Stomach smooth muscle (tissue), 2 donors: ENCODE measurements around the gene EGF.
"Not testable (repeated sequence)": the region's sequence is repeated elsewhere in the genome, so short reads cannot be mapped to it uniquely, and the experiment has no call there.

ENCODE experiments used
- H3K27ac ChIP-seq: one replicate; pipeline ENCODE4 v1.7.0; 2013; ENCODE audit warnings: mild to moderate bottlenecking, low read length, inconsistent platforms
- H3K27me3 ChIP-seq, 2 donors: one replicate each; pipeline ENCODE4 v1.7.0; 2013; ENCODE audit warnings: low read length in 2 of 2; ENCODE audit not compliant: insufficient read depth in 2 of 2, control insufficient read depth in 1 of 2
- H3K36me3 ChIP-seq, 2 donors: one replicate each; pipeline ENCODE4 v1.7.0; 2013; ENCODE audit warnings: low read length in 2 of 2; ENCODE audit not compliant: control insufficient read depth in 2 of 2, insufficient read depth in 2 of 2
- H3K4me1 ChIP-seq: one replicate; pipeline ENCODE4 v1.7.0; 2013; ENCODE audit warnings: low read length; ENCODE audit not compliant: control insufficient read depth, insufficient read depth
- H3K4me3 ChIP-seq, 2 donors: one replicate each; pipeline ENCODE4 v1.7.0; 2013; ENCODE audit warnings: low read length in 2 of 2
- H3K9ac ChIP-seq, 2 donors: one replicate each; pipeline ENCODE4 v1.7.0; 2013; ENCODE audit warnings: low read length in 2 of 2, mild to moderate bottlenecking in 1 of 2
- H3K9me3 ChIP-seq, 2 donors: one replicate each; pipeline ENCODE4 v1.7.0; 2013; ENCODE audit warnings: low read length in 2 of 2; ENCODE audit not compliant: control insufficient read depth in 2 of 2
- donor health status: healthy.
- donor health status: Pancreatic carcinoma.

Gene EGF

DNA sequence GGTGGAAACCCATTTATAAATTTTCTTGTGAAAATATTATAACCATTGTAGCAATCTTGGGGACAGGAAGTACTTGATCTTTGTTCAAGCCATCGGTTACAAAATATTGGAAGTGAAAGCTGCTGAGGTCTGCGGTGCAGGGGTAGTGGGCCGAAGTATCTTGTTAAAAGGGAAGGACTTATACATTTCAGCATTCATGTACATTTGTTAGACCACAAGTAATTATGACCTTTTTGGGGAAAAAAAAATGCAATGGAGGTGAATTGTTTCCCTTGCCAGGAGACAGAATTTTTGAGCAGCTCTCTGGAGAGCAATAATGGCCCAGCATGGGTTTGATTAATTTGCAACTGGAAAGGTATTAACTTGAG, 121.3 kb downstream of the EGF start:
- H3K36me3 ChIP-seq, result no peaks in the 10 kb centered on the region
- no peak overlapping the region for H3K9ac ChIP-seq
- H3K9me3 ChIP-seq, result no peaks in the 10 kb centered on the region
- no peaks in the 10 kb centered on the region for H3K4me1 ChIP-seq
- peaks cover 0 to 2% of the 10 kb centered on the region in 2 donors for H3K27me3 ChIP-seq
- H3K4me3 ChIP-seq, result no peak overlapping the region
- H3K27ac ChIP-seq, result no peak overlapping the region

DNA sequence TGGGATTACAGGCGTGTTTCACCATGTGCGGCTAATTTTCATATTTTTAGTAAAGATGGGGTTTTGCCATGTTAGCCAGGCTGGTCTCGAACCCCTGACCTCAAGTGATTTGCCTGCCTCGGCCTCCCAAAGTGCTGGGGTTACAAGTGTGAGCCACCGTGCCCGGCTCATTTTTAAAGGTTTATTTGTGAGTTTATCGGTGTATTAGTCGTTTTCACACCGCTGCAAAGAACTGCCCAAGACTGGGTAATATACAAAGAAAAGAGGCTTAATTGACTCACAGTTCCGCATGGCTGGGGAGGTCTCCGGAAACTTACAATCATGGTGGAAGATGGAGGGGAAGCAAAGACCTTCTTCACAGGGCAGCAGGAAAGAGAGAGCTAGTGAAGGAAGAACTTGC, 126.5 kb downstream of the EGF start:
- H3K4me3 ChIP-seq, H3K9me3 ChIP-seq, H3K4me1 ChIP-seq, H3K36me3 ChIP-seq, H3K27me3 ChIP-seq, H3K27ac ChIP-seq, H3K9ac ChIP-seq: not testable (repeated sequence)

DNA sequence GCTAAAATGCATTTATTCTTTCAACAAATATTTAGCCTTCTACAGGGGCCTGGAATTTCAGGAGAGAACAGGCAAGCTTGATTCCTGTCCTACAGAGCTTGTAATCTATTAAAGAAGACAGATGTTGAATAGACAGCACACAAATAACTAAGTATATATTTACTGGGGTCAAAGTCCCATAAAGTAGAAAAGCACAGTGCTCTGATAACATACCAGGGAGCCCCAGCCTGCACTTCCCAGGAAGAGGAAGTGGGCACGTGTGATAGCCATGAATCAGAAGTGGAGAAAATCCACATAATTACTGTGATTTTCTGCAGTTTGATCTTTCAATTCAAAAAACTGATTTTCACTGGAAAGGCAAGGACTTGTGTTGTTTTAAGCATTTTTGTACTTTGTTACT, 129.1 kb downstream of the EGF start:
- Histone ChIP-seq H3K9ac (no peak overlapping the region), H3K36me3 (no peaks in the 10 kb centered on the region), H3K9me3 (no peaks in the 10 kb centered on the region), H3K27ac (no peak overlapping the region), H3K27me3 (peaks cover 0 to 2% of the 10 kb centered on the region in 2 donors), H3K4me3 (no peak overlapping the region), H3K4me1 (no peaks in the 10 kb centered on the region)

DNA sequence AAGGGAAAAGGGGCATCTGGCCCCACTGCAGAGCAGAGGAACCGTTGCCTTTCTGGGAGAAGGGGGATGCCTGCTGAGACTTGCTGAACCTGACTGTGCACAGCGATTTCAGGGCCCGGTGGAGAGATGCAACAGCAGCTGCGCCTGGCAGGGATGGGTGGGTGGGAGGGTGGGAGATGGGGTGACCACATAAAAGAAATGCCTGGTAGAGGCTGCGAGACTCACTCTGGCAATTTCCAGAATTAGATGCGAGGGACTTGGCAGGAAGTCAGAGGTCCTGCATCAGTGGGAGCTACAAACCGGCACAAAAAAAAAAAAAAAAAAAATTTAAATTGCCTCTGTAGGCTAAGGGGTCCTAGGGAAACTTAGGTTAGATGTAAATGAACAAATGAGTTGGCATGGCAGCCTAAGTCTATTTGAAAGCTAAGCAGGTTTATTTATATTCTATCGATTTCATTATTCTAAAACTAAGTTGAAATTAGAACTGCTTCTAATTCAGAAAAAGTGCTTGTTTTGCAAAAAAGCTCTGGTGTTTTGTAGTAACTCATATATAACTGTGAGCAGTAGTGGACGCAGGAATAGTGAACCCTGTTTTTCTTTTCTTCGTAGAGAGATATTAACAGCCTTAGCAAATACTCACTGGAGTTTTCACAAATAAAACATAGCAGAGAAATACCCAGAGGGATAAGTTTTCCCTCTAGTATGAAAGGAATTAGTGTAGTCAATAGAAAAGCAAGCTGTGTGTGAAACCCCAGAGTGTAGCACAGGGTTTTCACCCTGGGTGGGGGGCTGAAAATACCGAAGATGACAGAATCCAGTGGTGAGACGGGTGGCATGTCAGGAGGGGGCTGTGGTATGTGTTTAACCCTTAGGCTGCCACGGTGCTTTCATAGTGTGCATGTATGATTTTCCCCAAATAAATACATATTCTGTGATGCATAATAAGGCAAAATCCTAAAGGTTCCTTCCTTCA, 130.1 kb downstream of the EGF start:
- H3K4me3 ChIP-seq, result no peak overlapping the region
- no peaks in the 10 kb centered on the region for H3K9me3 ChIP-seq
- H3K27me3 ChIP-seq, result peaks cover 0 to 2% of the 10 kb centered on the region in 2 donors
- no peak overlapping the region for H3K27ac ChIP-seq
- H3K36me3 ChIP-seq, result no peaks in the 10 kb centered on the region
- H3K4me1 ChIP-seq, result no peaks in the 10 kb centered on the region
- H3K9ac ChIP-seq, result no peak overlapping the region

DNA sequence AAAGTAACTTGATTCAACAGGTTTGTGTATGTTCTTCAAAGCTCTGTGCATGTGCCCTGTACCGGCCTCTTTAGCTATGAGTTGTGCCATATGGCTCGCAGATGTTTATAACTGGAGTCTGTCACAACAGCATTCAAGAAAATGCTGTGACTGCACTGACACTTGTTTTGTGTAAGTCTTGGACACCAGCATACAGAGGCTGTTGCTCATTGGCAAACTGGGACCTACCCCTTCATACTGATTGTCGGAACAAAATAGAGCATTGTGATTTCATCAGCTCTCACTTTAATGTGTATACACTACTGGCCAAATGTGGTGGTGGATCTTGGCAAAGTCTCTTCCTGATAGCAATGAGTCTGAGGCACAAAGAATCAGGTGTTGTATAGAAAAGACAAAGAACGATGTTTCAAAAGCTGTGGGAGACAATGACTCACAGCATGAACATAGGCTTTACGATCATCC, 133.9 kb downstream of the EGF start:
- no peak overlapping the region for H3K9ac ChIP-seq
- H3K27ac ChIP-seq, result no peak overlapping the region
- H3K36me3 ChIP-seq, result no peaks in the 10 kb centered on the region
- no peaks in the 10 kb centered on the region for H3K4me1 ChIP-seq
- H3K4me3 ChIP-seq, result no peak overlapping the region
- H3K9me3 ChIP-seq, result no peaks in the 10 kb centered on the region
- H3K27me3 ChIP-seq, result peaks cover 0 to 2% of the 10 kb centered on the region in 2 donors

DNA sequence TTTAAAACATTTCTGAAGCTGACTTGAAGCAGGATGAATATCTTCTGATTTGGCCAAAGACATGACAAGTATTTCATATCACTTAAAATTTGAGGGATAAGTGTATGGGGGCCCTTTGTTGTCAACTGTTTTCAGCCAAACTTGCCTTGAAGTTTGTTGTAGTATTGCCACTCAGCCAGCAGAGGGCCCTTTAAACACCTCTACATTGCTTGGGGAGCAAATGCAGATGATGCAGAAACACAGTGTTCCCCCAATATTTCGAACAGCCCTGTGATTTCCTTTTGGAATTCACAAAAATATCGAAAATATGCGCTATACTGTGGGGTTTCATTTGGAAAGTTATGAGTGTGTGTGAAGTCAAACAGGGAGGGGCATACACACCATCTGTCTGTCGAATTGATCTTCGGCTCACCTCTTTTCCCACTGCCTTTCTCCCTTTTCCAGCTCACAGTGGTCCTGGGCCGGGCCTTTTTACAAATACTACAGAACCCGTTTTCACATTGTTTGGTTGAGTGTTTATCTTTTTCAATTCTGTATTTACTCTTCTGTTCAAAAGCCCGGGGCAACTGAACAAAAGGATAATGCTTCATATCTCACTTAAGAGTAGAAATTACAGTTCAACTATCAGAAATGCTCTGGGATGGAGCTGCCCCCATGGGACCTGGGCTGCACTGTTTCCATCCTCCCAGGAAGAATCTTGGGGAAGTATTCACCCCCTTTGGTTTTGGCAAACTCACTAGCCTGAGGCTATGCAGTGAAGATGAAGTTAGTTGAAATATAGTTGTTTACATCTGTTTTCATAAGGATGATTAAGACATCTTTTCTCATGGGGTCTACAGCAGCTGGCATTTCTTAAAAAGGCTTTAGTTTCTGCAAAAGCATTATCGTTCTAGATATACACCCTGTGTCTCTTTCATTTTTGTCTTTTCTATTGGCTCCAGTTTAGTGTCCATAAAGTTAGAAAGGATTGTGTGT, 137.6 kb downstream of the EGF start:
- Histone ChIP-seq H3K4me1 (no peaks in the 10 kb centered on the region), H3K4me3 (no peak overlapping the region), H3K27me3 (no peaks in the 10 kb centered on the region), H3K36me3 (no peaks in the 10 kb centered on the region), H3K9ac (no peak overlapping the region), H3K27ac (no peak overlapping the region), H3K9me3 (no peaks in the 10 kb centered on the region)

DNA sequence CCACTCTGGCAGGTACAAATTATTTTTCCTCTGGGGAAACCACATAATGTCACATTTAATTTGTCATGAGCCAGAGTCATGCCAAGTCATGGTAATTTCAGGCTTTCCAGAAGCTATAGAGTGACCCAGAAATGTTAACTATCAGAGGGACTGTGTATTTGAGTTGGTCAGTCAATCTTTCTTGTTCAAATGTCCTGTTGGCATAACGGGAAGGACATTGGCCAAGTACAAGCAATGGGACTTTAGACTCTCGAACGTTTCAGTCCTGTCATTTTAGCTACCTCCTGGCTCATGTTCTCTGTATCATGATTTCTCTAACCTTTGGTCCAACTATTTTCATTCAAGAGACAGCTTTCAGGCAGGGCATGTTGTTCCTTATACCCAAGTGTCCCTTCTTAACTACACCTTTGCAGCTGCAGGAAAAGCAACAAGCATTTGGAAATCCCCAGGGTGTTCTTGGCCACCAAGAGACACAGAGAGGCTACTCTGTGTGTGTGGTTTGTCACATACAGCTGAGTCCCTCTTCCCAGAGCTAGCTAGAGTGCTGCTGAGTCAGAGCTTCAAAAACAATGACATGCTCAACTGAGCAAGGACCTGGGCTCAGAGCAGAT, 142.6 kb downstream of the EGF start:
- no peaks in the 10 kb centered on the region for H3K4me1 ChIP-seq
- H3K36me3 ChIP-seq, result no peaks in the 10 kb centered on the region
- no peaks in the 10 kb centered on the region for H3K27me3 ChIP-seq
- no peak overlapping the region for H3K9ac ChIP-seq
- H3K4me3 ChIP-seq, result no peak overlapping the region
- no peaks in the 10 kb centered on the region for H3K9me3 ChIP-seq
- H3K27ac ChIP-seq, result no peak overlapping the region

DNA sequence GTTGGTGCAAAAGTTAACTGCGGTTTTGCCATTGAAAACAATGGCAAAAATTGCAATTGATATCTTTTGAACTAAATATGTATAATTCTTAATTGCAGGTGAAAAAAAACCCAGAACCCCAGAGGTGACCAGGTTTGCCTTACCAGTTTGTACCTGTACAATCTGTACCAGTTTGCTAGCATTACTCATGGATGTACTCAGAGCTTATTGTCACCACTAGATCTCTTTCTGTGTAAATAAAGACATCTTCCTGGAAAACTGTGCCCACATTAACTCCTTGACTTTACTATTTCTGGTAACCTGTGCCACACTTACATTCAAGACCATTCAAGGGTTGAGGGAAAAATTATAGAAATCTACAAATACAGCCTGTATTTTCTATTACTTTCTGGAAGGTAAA, 146.0 kb downstream of the EGF start:
- Histone ChIP-seq H3K27ac (no peak overlapping the region), H3K4me3 (no peak overlapping the region), H3K27me3 (no peaks in the 10 kb centered on the region), H3K9ac (no peak overlapping the region), H3K36me3 (no peaks in the 10 kb centered on the region), H3K4me1 (no peaks in the 10 kb centered on the region), H3K9me3 (no peaks in the 10 kb centered on the region)

DNA sequence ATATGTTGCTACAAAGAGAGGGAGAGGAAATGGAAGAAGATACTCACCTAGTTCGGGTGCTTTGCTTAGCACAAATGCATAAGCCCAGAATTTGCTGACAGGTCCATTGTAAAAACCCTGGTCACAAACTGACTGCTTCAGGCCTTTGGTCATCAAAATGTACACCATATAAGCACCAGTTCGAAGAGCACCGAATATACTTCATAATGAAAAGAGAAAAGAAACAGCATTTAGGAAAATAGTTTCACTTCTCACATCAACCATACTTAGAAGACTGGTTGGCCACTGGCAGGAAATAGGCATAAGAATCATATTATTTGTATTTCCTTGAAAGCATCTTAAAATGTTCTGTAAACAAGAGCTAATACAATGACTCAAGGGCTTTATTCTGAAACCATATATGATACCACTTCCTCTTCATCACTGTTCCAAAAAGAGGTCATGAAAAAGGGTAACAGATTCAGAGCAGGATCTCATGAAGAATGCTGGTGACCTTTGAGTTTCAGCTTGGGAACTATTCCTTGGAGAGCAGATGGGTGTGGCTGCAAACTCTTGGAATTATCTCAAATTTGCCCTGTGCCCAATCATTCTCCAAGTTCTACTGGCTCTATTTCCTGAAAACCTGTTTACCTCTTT, 147.0 kb downstream of the EGF start:
- Histone ChIP-seq H3K27me3 (no peaks in the 10 kb centered on the region), H3K36me3 (no peaks in the 10 kb centered on the region), H3K9ac (no peak overlapping the region), H3K4me1 (no peaks in the 10 kb centered on the region), H3K4me3 (no peak overlapping the region), H3K27ac (no peak overlapping the region), H3K9me3 (no peaks in the 10 kb centered on the region)

DNA sequence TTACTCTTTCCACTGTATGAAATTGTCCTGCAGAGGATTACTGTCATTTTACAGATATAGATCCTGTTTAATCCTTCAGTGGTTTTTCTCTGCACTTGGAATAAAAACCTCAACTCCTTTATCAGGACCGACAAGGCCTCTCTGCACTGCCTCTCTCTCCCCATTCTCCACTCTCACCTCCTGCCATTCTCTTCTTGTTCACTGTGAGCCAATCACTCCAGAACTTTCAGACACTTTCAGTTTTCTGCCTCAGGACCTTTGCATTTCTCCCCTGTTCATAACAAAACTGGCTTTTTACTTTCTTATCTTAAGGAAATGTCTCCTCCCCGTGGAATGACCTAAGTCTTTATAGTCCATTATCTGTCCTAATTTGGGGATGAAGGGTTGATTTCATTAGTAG, 148.4 kb downstream of the EGF start:
- no peaks in the 10 kb centered on the region for H3K4me1 ChIP-seq
- H3K9ac ChIP-seq, result no peak overlapping the region
- no peak overlapping the region for H3K27ac ChIP-seq
- H3K9me3 ChIP-seq, result no peaks in the 10 kb centered on the region
- H3K4me3 ChIP-seq, result no peak overlapping the region
- H3K36me3 ChIP-seq, result no peaks in the 10 kb centered on the region
- no peaks in the 10 kb centered on the region for H3K27me3 ChIP-seq
